Erythroblast (primary cell): ENCODE measurements around the gene GNAI2.
"Not testable (repeated sequence)": the region's sequence is repeated elsewhere in the genome, so short reads cannot be mapped to it uniquely, and the experiment has no call there.

Experiments used
- GATA1 ChIP-seq: IDR thresholded peaks from 2 replicates; pipeline ENCODE4 v1.6.1; 2011; ENCODE audit warnings: low read depth, mild to moderate bottlenecking, control low read depth, low read length, moderate library complexity
- POLR2A ChIP-seq: IDR thresholded peaks from 2 replicates; pipeline ENCODE4 v1.6.1; 2011; ENCODE audit warnings: mild to moderate bottlenecking, low read length

DNA sequence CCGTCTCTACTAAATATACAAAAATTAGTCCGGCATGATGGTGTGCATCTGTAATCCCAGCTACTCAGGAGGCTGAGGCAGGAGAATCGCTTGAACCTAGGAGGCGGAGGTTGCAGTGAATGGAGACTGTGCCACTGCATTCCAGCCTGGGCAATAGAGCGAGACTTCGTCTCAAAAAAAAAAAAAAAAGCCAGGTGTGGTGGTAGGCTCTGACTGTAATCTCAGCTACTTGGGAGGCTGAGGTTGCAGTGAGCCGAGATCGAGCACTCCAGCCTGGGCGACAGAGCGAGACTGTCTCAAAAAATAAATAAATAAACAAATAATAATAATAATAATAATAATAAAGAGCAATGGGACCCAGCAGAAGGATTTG, 36.5 kb downstream of the GNAI2 start:
- TF ChIP-seq POLR2A, GATA1: not testable (repeated sequence)
